IMR-90 (cell line): ENCODE data around the gene FES. TPM values are rescaled to one million over a fixed set of nuclear protein-coding genes. Genes with fewer than 3 reads are reported as not detected.

Experiments
- ATAC-seq: fragments of 200-7000 bp; cut with Tn5 transposase; 2 replicates; pipeline ENCODE4 v1.9.1; 2020; ENCODE audit warnings: low read depth, mild to moderate bottlenecking, moderate library complexity
- BruUV-seq: library from RNA; stranded (reverse); fragments of 400-500 nt; replicated peaks from 2 replicates; lab custom pipeline; 2021; lab: Mats Ljungman, UMichigan
- CTCF ChIA-PET: fragments of 300-600 bp; formaldehyde crosslinking; extraction: SDS; loops from one replicate; lab custom pipeline; 2021; ENCODE audit warnings: antibody characterized with exemption; lab: Yijun Ruan, JAX
- POLR2A ChIA-PET: fragments of 300-600 bp; sonication (Branson Sonifier 250); formaldehyde crosslinking; loops from one replicate; lab custom pipeline; 2022; ENCODE audit warnings: antibody characterized with exemption; ENCODE audit not compliant: unreplicated experiment; lab: Charles Lee
- DNase-seq: peaks from one replicate; pipeline ENCODE4 v3.0.0; 2013
- H2AFZ ChIP-seq: replicated peaks from 2 replicates; pipeline ENCODE3; 2013; ENCODE audit warnings: low read length, mild to moderate bottlenecking; ENCODE audit not compliant: poor library complexity
- H2AK5ac ChIP-seq: 2 replicates; pipeline ENCODE4 v1.6.1; 2013; ENCODE audit warnings: low read depth, low read length, inconsistent platforms
- H2AK9ac ChIP-seq: replicated peaks from 2 replicates; pipeline ENCODE3; 2013; ENCODE audit warnings: mild to moderate bottlenecking, low read depth, low read length, moderate library complexity; ENCODE audit not compliant: poor library complexity
- H2BK120ac ChIP-seq: 2 replicates; pipeline ENCODE4 v1.6.1; 2013; ENCODE audit warnings: low read depth, low read length, inconsistent platforms
- H2BK15ac ChIP-seq: 3 replicates; pipeline ENCODE4 v1.6.1; 2013; ENCODE audit warnings: low read depth, low read length, inconsistent platforms
- H2BK20ac ChIP-seq: 2 replicates; pipeline ENCODE4 v1.6.1; 2013; ENCODE audit warnings: low read depth, mild to moderate bottlenecking, inconsistent platforms, low read length, moderate library complexity
- H2BK5ac ChIP-seq: 2 replicates; pipeline ENCODE4 v1.6.1; 2013; ENCODE audit warnings: mild to moderate bottlenecking, low read depth, low read length, inconsistent platforms; ENCODE audit not compliant: poor library complexity, severe bottlenecking
- H3K14ac ChIP-seq: replicated peaks from 2 replicates; pipeline ENCODE4 v1.6.1; 2013; ENCODE audit warnings: low read depth, low read length, inconsistent platforms
- H3K18ac ChIP-seq: 2 replicates; pipeline ENCODE4 v1.6.1; 2013; ENCODE audit warnings: low read depth, low read length, control low read depth
- H3K23ac ChIP-seq: 2 replicates; pipeline ENCODE4 v1.6.1; 2013; ENCODE audit warnings: low read depth, low read length, inconsistent platforms
- H3K27ac ChIP-seq: 2 replicates; pipeline ENCODE4 v1.5.1; 2013; ENCODE audit warnings: mild to moderate bottlenecking, control low read depth, low read length; ENCODE audit not compliant: insufficient read depth
- H3K27me3 ChIP-seq: 2 replicates; pipeline ENCODE4 v1.6.1; 2013; ENCODE audit warnings: low read length; ENCODE audit not compliant: control insufficient read depth, insufficient read depth
- H3K36me3 ChIP-seq: 2 replicates; pipeline ENCODE4 v1.6.1; 2013; ENCODE audit warnings: low read length, mixed read lengths; ENCODE audit not compliant: control insufficient read depth, insufficient read depth
- H3K4ac ChIP-seq: 2 replicates; pipeline ENCODE4 v1.6.1; 2013; ENCODE audit warnings: low read depth, low read length, inconsistent platforms
- H3K4me1 ChIP-seq: 2 replicates; pipeline ENCODE4 v1.6.1; 2013; ENCODE audit warnings: low read length, mixed read lengths; ENCODE audit not compliant: control insufficient read depth, insufficient read depth
- H3K4me2 ChIP-seq: 2 replicates; pipeline ENCODE4 v1.6.1; 2013; ENCODE audit warnings: low read depth, mild to moderate bottlenecking, control low read depth, low read length, moderate library complexity
- H3K4me3 ChIP-seq: 2 replicates; pipeline ENCODE4 v1.5.1; 2013; ENCODE audit warnings: low read depth, mild to moderate bottlenecking, control low read depth, low read length, moderate library complexity; ENCODE audit not compliant: insufficient read depth
- H3K56ac ChIP-seq: 2 replicates; pipeline ENCODE4 v1.6.1; 2013; ENCODE audit warnings: low read length, inconsistent platforms; ENCODE audit not compliant: insufficient read depth; ENCODE audit errors: extremely low read depth
- H3K79me1 ChIP-seq, 2 experiments: 2 replicates each; pipeline ENCODE4 v1.6.1; 2013; ENCODE audit warnings: low read length in 2 of 2, inconsistent platforms in 1 of 2, low read depth in 1 of 2
- H3K9ac ChIP-seq: 2 replicates; pipeline ENCODE4 v1.6.1; 2013; ENCODE audit warnings: low read depth, low read length, control low read depth
- H3K9me1 ChIP-seq: 2 replicates; pipeline ENCODE4 v1.6.1; 2013; ENCODE audit warnings: low read length, inconsistent platforms; ENCODE audit not compliant: insufficient read depth
- H3K9me3 ChIP-seq: 2 replicates; pipeline ENCODE4 v1.6.1; 2013; ENCODE audit warnings: low read length; ENCODE audit not compliant: control insufficient read depth, insufficient read depth
- H4K20me1 ChIP-seq: 2 replicates; pipeline ENCODE4 v1.6.1; 2013; ENCODE audit warnings: low read length, inconsistent platforms; ENCODE audit not compliant: insufficient read depth
- H4K5ac ChIP-seq: 2 replicates; pipeline ENCODE4 v1.6.1; 2013; ENCODE audit warnings: mild to moderate bottlenecking, low read depth, low read length, control low read depth
- H4K8ac ChIP-seq, 2 experiments: 2 replicates each; pipeline ENCODE4 v1.6.1; 2013; ENCODE audit warnings: low read depth in 2 of 2, low read length in 2 of 2, control low read depth in 1 of 2, inconsistent platforms in 1 of 2
- H4K91ac ChIP-seq: 2 replicates; pipeline ENCODE4 v1.6.1; 2013; ENCODE audit warnings: low read depth, low read length, inconsistent platforms; ENCODE audit not compliant: insufficient read depth
- BHLHE40 ChIP-seq: fragments of 150-350 bp; IDR thresholded peaks from 2 replicates; pipeline ENCODE4 v1.6.1; 2016; ENCODE audit warnings: mild to moderate bottlenecking, low read depth, low read length
- CEBPB ChIP-seq: IDR thresholded peaks from 2 replicates; pipeline ENCODE4 v1.6.1; 2012; ENCODE audit warnings: low read depth, low read length, improper control_type of control experiment
- CHD1 ChIP-seq: IDR thresholded peaks from 2 replicates; pipeline ENCODE4 v1.6.1; 2012; ENCODE audit warnings: low read depth, low read length, improper control_type of control experiment
- FOS ChIP-seq: fragments of 150-350 bp; IDR thresholded peaks from 2 replicates; pipeline ENCODE4 v1.6.1; 2016; ENCODE audit warnings: low read depth, low read length
- MAFK ChIP-seq: IDR thresholded peaks from 2 replicates; pipeline ENCODE4 v1.6.1; 2012; ENCODE audit warnings: low read depth, low read length, improper control_type of control experiment
- MAZ ChIP-seq: IDR thresholded peaks from 2 replicates; pipeline ENCODE4 v1.6.1; 2012; ENCODE audit warnings: low read depth, mild to moderate bottlenecking, low read length, improper control_type of control experiment, moderate library complexity, borderline replicate concordance
- MXI1 ChIP-seq: IDR thresholded peaks from 2 replicates; pipeline ENCODE4 v1.6.1; 2012; ENCODE audit warnings: low read depth, mild to moderate bottlenecking, low read length, moderate library complexity, borderline replicate concordance
- POLR2A ChIP-seq: IDR thresholded peaks from 2 replicates; pipeline ENCODE4 v1.6.1; 2012; ENCODE audit warnings: mild to moderate bottlenecking, low read depth, low read length
- RAD21 ChIP-seq: IDR thresholded peaks from 2 replicates; pipeline ENCODE4 v1.6.1; 2012; ENCODE audit warnings: low read length, improper control_type of control experiment
- RCOR1 ChIP-seq: IDR thresholded peaks from 2 replicates; pipeline ENCODE4 v1.6.1; 2012; ENCODE audit warnings: mild to moderate bottlenecking, low read length, improper control_type of control experiment; ENCODE audit not compliant: insufficient replicate concordance
- RFX5 ChIP-seq: IDR thresholded peaks from 2 replicates; pipeline ENCODE4 v1.8.0; 2012; ENCODE audit warnings: low read depth, mild to moderate bottlenecking, low read length, moderate library complexity
- WGBS, 2 experiments: methylation state at CpG; one replicate each; pipeline versions ENCODE4 v1.1.5 to v1.1.7; 2013; ENCODE audit warnings: missing lambda C conversion rate in 2 of 2; ENCODE audit not compliant: insufficient read length in 1 of 2; ENCODE audit errors: extremely low coverage in 2 of 2; 5-methylcytosine and 5-hydroxymethylcytosine counted together
- dilution Hi-C: fragments of 300-500 bp; cut with HindIII; formaldehyde crosslinking; loops from one replicate; pipeline ENCODE4 v1.14.3; 2018; ENCODE audit warnings: low sequenced_read_pairs; ENCODE audit not compliant: unreplicated experiment
- in situ Hi-C: fragments of 300-500 bp; cut with MboI; formaldehyde crosslinking; loops from 3 replicates; pipeline ENCODE4 v1.14.3; 2019; ENCODE audit warnings: low sequenced_read_pairs, inconsistent platforms, mixed read lengths
- intact Hi-C: fragments of 100-400 bp; cut with micrococcal nuclease; formaldehyde crosslinking; loops from 2 replicates; pipeline ENCODE4 v1.10.0; 2022
- polyA plus RNA-seq, 3 experiments: library from polyadenylated mRNA; depleted of rRNA; stranded (reverse); fragments of >200 nt; gene quantifications; 2 replicates each; pipeline ENCODE4 v1.2.3, GENCODE V29; 2012; ENCODE audit warnings: low replicate concordance in 1 of 3
- total RNA-seq: library from RNA; depleted of rRNA; stranded (reverse); fragments of >200 nt; gene quantifications from 2 replicates; pipeline ENCODE4 v1.2.3, GENCODE V29; 2012
- TF ChIP-seq, protein P1 (sequence below): fragments of 150-350 bp; IDR thresholded peaks from 2 replicates; pipeline ENCODE4 v1.6.1; 2017; ENCODE audit warnings: mild to moderate bottlenecking, antibody characterized with exemption, low read length, low read depth
- TF ChIP-seq, protein P2 (sequence below): fragments of 150-350 bp; IDR thresholded peaks from 2 replicates; pipeline ENCODE4 v1.6.1; 2016; ENCODE audit warnings: low read depth, mild to moderate bottlenecking, low read length, moderate library complexity, borderline replicate concordance

Gene FES
- total and polyA plus RNA-seq, 2 of the 4 experiments (the other 2 are of a cell fraction), result 10.5 to 11.7 TPM

DNA sequence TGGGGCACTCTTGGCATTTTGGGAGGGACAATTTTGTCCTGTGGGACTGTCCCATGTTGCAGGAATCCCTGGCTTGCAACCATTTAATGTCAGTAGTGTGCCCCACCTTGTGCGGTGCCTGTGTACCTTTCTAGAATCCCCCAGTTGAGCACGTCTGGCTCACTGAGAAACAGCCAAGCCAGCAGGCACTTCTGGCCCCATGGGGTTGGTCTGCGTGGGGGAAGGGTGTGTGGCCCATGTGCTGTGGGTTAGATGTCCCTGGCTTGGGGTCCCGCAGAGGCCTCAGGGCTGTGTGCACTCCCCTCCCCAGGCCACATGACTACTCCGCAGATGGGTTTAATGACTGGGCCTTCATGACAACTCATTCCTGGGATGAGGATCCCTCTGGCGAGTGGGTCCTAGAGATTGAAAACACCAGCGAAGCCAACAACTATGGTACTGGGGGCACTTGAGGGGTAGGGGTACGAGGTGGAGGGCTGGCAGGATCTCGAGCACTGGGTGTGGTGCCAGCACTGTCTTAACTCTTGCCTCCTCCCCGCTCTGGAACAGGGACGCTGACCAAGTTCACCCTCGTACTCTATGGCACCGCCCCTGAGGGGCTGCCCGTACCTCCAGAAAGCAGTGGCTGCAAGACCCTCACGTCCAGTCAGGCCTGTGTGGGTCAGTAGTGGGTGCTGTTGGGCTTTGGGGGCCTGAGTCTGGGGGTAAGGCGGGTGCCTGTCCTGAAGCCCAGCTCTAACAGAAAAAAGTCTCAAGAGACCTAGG lies 3.7 kb upstream of the FES start (continued):
- no peak for TF ChIP-seq FOS

DNA sequence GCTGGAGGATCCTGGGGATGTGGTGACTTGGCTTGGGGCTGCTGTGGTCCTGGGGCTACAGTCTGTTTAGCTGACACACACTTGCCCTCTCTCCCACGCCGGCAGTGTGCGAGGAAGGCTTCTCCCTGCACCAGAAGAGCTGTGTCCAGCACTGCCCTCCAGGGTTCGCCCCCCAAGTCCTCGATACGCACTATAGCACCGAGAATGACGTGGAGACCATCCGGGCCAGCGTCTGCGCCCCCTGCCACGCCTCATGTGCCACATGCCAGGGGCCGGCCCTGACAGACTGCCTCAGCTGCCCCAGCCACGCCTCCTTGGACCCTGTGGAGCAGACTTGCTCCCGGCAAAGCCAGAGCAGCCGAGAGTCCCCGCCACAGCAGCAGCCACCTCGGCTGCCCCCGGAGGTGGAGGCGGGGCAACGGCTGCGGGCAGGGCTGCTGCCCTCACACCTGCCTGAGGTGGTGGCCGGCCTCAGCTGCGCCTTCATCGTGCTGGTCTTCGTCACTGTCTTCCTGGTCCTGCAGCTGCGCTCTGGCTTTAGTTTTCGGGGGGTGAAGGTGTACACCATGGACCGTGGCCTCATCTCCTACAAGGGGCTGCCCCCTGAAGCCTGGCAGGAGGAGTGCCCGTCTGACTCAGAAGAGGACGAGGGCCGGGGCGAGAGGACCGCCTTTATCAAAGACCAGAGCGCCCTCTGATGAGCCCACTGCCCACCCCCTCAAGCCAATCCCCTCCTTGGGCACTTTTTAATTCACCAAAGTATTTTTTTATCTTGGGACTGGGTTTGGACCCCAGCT lies 2.9 kb upstream of the FES start:
- Histone ChIP-seq H4K91ac (no peak overlapping the region), H2BK20ac (no peak overlapping the region), H3K23ac (no peak overlapping the region), H3K27ac (no peak overlapping the region), H3K4me3 (no peak overlapping the region), H4K5ac (no peak overlapping the region), H2BK15ac (no peak overlapping the region), H2AK9ac (no peak overlapping the region), H3K9me1 (no peaks in the 10 kb centered on the region), H2AK5ac (no peak overlapping the region), H4K20me1 (no peaks in the 10 kb centered on the region), H3K56ac (no peak overlapping the region), H4K8ac (no peak overlapping the region), H3K27me3 (no peaks in the 10 kb centered on the region), H3K4me2 (no peak overlapping the region), H3K9ac (no peak overlapping the region), H3K36me3 (peaks cover 54% of the 10 kb centered on the region), H2AFZ (no peak overlapping the region), H3K14ac (no peak overlapping the region), H2BK5ac (no peak overlapping the region), H3K79me1 (peaks cover 9 to 24% of the 10 kb centered on the region in 2 experiments; a peak in 3 of 4 replicates), H3K4me1 (peaks cover 16% of the 10 kb centered on the region), H3K9me3 (no peaks in the 10 kb centered on the region), H3K4ac (no peak overlapping the region), H3K18ac (no peak overlapping the region), H2BK120ac (no peak overlapping the region)
- ATAC-seq, result no peak
- WGBS, 2 experiments, result 93% methylated on average over 27 of the region's 35 CpGs; no CpG with 5 or more reads in 1 of the 2 experiments
- in situ Hi-C loops (loop anchor here (10.0 to 25.0 kb wide), 2 partner anchors 387 to 569 kb away; no protein-coding TSS in a partner anchor), intact Hi-C loops (no loop called here), dilution Hi-C loops (no loop called here)
- no peak for DNase-seq
- CTCF ChIA-PET, result no interaction called here
- POLR2A ChIA-PET, result no interaction called here
- BruUV-seq, result TSS peak; percentile 69
- no peak for TF ChIP-seq POLR2A
- no peak for TF ChIP-seq CHD1
- no peak for TF ChIP-seq RFX5
- no peak for TF ChIP-seq RCOR1
- no peak for TF ChIP-seq MAFK
- no peak for TF ChIP-seq MXI1
- no peak for TF ChIP-seq MAZ
- no peak for TF ChIP-seq CEBPB
- no peak for TF ChIP-seq RAD21
- TF ChIP-seq, protein P1, sequence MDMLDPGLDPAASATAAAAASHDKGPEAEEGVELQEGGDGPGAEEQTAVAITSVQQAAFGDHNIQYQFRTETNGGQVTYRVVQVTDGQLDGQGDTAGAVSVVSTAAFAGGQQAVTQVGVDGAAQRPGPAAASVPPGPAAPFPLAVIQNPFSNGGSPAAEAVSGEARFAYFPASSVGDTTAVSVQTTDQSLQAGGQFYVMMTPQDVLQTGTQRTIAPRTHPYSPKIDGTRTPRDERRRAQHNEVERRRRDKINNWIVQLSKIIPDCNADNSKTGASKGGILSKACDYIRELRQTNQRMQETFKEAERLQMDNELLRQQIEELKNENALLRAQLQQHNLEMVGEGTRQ, result no peak
- TF ChIP-seq FOS, result no peak
- TF ChIP-seq BHLHE40, result no peak
- TF ChIP-seq, protein P2, sequence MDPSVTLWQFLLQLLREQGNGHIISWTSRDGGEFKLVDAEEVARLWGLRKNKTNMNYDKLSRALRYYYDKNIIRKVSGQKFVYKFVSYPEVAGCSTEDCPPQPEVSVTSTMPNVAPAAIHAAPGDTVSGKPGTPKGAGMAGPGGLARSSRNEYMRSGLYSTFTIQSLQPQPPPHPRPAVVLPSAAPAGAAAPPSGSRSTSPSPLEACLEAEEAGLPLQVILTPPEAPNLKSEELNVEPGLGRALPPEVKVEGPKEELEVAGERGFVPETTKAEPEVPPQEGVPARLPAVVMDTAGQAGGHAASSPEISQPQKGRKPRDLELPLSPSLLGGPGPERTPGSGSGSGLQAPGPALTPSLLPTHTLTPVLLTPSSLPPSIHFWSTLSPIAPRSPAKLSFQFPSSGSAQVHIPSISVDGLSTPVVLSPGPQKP, result no peak
